GM12864 (cell line): ENCODE results near the gene SPOPL.

Experiments
- DNase-seq: peaks from one replicate; pipeline ENCODE4 v3.0.0-alpha.2; 2011; ENCODE audit warnings: low read depth
- H3K4me3 ChIP-seq: 2 replicates; pipeline ENCODE4 v1.5.1; 2011; ENCODE audit warnings: mild to moderate bottlenecking, low read depth, low read length, control low read depth
- CTCF ChIP-seq: IDR thresholded peaks from 2 replicates; pipeline ENCODE4 v1.5.1; 2011; ENCODE audit warnings: low read depth, mild to moderate bottlenecking, moderate library complexity, low read length, control low read depth, inconsistent platforms; ENCODE audit errors: missing control alignments

The SPOPL gene

GRCh38 chr2:138564586-138565229 lies 63.1 kb downstream of the SPOPL start:
- no peak for DNase-seq
- TF ChIP-seq CTCF = no peak
- H3K4me3 ChIP-seq = no peak overlapping the region

GRCh38 chr2:138565230-138565598 lies 63.6 kb downstream of the SPOPL start:
- H3K4me3 ChIP-seq = no peak overlapping the region
- no peak for TF ChIP-seq CTCF
- DNase-seq = no peak

GRCh38 chr2:138572318-138572717 lies 70.7 kb downstream of the SPOPL start:
- no peak for DNase-seq
- no peak overlapping the region for H3K4me3 ChIP-seq
- TF ChIP-seq CTCF = no peak

- no peak for TF ChIP-seq CTCF
- DNase-seq = no peak
Measured at GRCh38 chr2:138577066-138577465, 75.5 kb downstream of the SPOPL start.

GRCh38 chr2:138579556-138579955 lies 78.0 kb downstream of the SPOPL start:
- DNase-seq = no peak
- H3K4me3 ChIP-seq = no peak overlapping the region
- TF ChIP-seq CTCF = no peak

More at GRCh38 chr2:138577066-138577465, 75.5 kb downstream of the SPOPL start:
- no peak overlapping the region for H3K4me3 ChIP-seq

GRCh38 chr2:138581909-138582308 lies 80.3 kb downstream of the SPOPL start:
- no peak for DNase-seq

More at GRCh38 chr2:138581909-138582308, 80.3 kb downstream of the SPOPL start:
- TF ChIP-seq CTCF = no peak
- H3K4me3 ChIP-seq = no peak overlapping the region
